Measurements from ENCODE around the gene PACS1. TPM values are rescaled to one million over a fixed set of nuclear protein-coding genes. Genes with fewer than 3 reads are reported as not detected.

The PACS1 gene
- total RNA-seq, 1 experiment from 2014 or later = 41.1 TPM

GRCh38 chr11:66291303-66291705, 221.2 kb downstream of the PACS1 start:
- Histone ChIP-seq H3K27ac (ENCODE audit: low read depth, low read length) (no peak overlapping the region; the same call in 1 of the 2 replicates), H3K9me2 (ENCODE audit: insufficient read depth) (no peaks in the 10 kb centered on the region), H3K9ac (ENCODE audit: low read length) (peak overlapping the region; percentile 39; the same call in 1 of the 2 replicates), H3K36me3 (ENCODE audit: control insufficient read depth in 1 of 2, insufficient read depth in 2 of 2, low read length in 2 of 2) (no peaks in the 10 kb centered on the region), H3K4me3 (replicated peaks in 1 of 2; ENCODE audit: low read depth in 1 of 2, low read length in 2 of 2) (peak overlapping the region; percentile 36 to 67), H3K4me1 (ENCODE audit: control insufficient read depth in 1 of 2, insufficient read depth in 2 of 2, low read length in 2 of 2) (peaks cover 22 to 45% of the 10 kb centered on the region in 2 experiments), H3K9me3 (ENCODE audit: control insufficient read depth in 1 of 2, insufficient read depth in 1 of 2, low read depth in 1 of 2, low read length in 2 of 2) (no peaks in the 10 kb centered on the region), H4K20me1 (ENCODE audit: insufficient read depth) (no peaks in the 10 kb centered on the region), H2AFZ (ENCODE audit: low read depth, low read length, poor library complexity, severe bottlenecking) (peak overlapping the region; percentile 35), H3K4me2 (ENCODE audit: low read length) (peak overlapping the region; percentile 99), H3K27me3 (ENCODE audit: insufficient read depth, low read length) (no peaks in the 10 kb centered on the region), H3K79me2 (ENCODE audit: insufficient read depth, low read length) (peaks cover 19% of the 10 kb centered on the region)
- no peak for TF ChIP-seq CEBPB (IDR thresholded peaks at IDR 0.05; ENCODE audit: low read depth)
- no peak for TF ChIP-seq MAX (IDR thresholded peaks at IDR 0.05)
- TF ChIP-seq EZH2 (IDR thresholded peaks at IDR 0.05) = no peak
- TF ChIP-seq SRF (IDR thresholded peaks at IDR 0.05; ENCODE audit: low read depth) = no peak
- TF ChIP-seq SIN3A (IDR thresholded peaks at IDR 0.05; ENCODE audit: low read depth) = no peak
- no peak for TF ChIP-seq ZNF274 (IDR thresholded peaks at IDR 0.05; ENCODE audit: low read depth, low read length)
- TF ChIP-seq SP1 (IDR thresholded peaks at IDR 0.05; ENCODE audit: low read depth) = no peak
- TF ChIP-seq FOSL1 (IDR thresholded peaks at IDR 0.05; ENCODE audit: low read depth) = no peak
- no peak for TF ChIP-seq POLR2AphosphoS5 (IDR thresholded peaks at IDR 0.05; ENCODE audit: low read depth, low read length)
- TF ChIP-seq, protein P1, sequence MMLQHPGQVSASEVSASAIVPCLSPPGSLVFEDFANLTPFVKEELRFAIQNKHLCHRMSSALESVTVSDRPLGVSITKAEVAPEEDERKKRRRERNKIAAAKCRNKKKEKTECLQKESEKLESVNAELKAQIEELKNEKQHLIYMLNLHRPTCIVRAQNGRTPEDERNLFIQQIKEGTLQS (IDR thresholded peaks at IDR 0.05) = no peak
- TF ChIP-seq POLR2A (IDR thresholded peaks at IDR 0.05; ENCODE audit: borderline replicate concordance, extremely low read depth, insufficient read depth, insufficient read length) = no peak
- no peak for TF ChIP-seq ZBTB33 (IDR thresholded peaks at IDR 0.05; ENCODE audit: extremely low read depth, insufficient replicate concordance, low read length)
- no peak for TF ChIP-seq EGR1 (IDR thresholded peaks at IDR 0.05; ENCODE audit: low read depth)
- no peak for TF ChIP-seq EZH2phosphoT487 (IDR thresholded peaks at IDR 0.05; ENCODE audit: borderline replicate concordance)
- no peak for TF ChIP-seq JUND (IDR thresholded peaks at IDR 0.05)
- TF ChIP-seq CTCF (IDR thresholded peaks at IDR 0.05 in 2 of 3, conservative IDR thresholded peaks at IDR 0.05 in 1 of 3; ENCODE audit: borderline replicate concordance in 1 of 3, insufficient read depth in 1 of 3, low read depth in 2 of 3, low read length in 2 of 3) = no peak
- intact Hi-C loops (cut with micrococcal nuclease) = no loop called here
- no TSS peak for BruUV-seq (replicated peaks)
- CTCF ChIA-PET = interaction anchor here (1.0 to 1.8 kb wide), 2 partner anchors 9 to 20 kb away, joined by 4 to 10 read pairs; no protein-coding TSS in a partner anchor
- RAD21 ChIA-PET (ENCODE audit: low non-redundant PET in 1 of 2, low total read pairs in 2 of 2, uncharacterized antibody in 2 of 2, unreplicated experiment in 2 of 2) = no interaction called here
- no peak for ATAC-seq
- DNase-seq (ENCODE audit: low read depth, low spot score) = no peak
- POLR2A ChIA-PET = interaction anchor here (1.3 kb wide), 1 partner anchor 21 kb away, joined by 7 read pairs; no protein-coding TSS in a partner anchor

Measured in HCT116 (cell line).